HepG2 (cell line): ENCODE results near the gene BHLHE23. TPM values are rescaled to one million over a fixed set of nuclear protein-coding genes. Genes with fewer than 3 reads are reported as not detected.

Experiments used
- ATAC-seq: fragments of 200-7000 bp; cut with Tn5 transposase; 3 replicates; pipeline ENCODE4 v1.9.1; 2020; ENCODE audit warnings: mild to moderate bottlenecking, moderate library complexity
- BruUV-seq: library from RNA; stranded (reverse); fragments of 400-500 nt; replicated peaks from 2 replicates; lab custom pipeline; 2021; lab: Mats Ljungman, UMichigan
- CTCF ChIA-PET: fragments of 300-600 bp; formaldehyde crosslinking; extraction: SDS; loops from one replicate; lab custom pipeline; 2021; ENCODE audit warnings: low total read pairs, inconsistent platforms, low intra/inter-chr PET ratio; lab: Yijun Ruan, JAX
- POLR2A ChIA-PET: fragments of 350-600 bp; sonication (Branson Sonifier 250); formaldehyde crosslinking; loops from one replicate; lab custom pipeline; 2020; ENCODE audit warnings: antibody characterized with exemption, inconsistent platforms; lab: Yijun Ruan, JAX
- DNase-seq: peaks from one replicate; pipeline ENCODE4 v3.0.0-alpha.2; 2015; ENCODE audit warnings: low spot score
- FAIRE-seq: peaks from 3 replicates; lab custom pipeline; 2011; peaks lifted over from hg19 to GRCh38; lab: Jason Lieb, UNC
- H2AFZ ChIP-seq: one replicate; pipeline ENCODE4 v1.6.1; 2011; ENCODE audit warnings: low read length, inconsistent platforms
- H3K27ac ChIP-seq: fragments of 300-600 bp; 3 replicates; pipeline ENCODE4 v1.8.0; 2011; ENCODE audit warnings: mixed run types, mild to moderate bottlenecking, mixed read lengths, low read length, inconsistent platforms; ENCODE audit not compliant: insufficient read depth; ENCODE audit errors: extremely low read length
- H3K27me3 ChIP-seq, 2 experiments: fragments of 200-600 bp in 1 of 2; 2 replicates in 1 of 2; 3 replicates in 1 of 2; pipeline versions ENCODE4 v1.6.0 to v1.8.0; 2011; ENCODE audit warnings: low read length in 2 of 2, mild to moderate bottlenecking in 2 of 2, moderate library complexity in 2 of 2, inconsistent platforms in 1 of 2; ENCODE audit not compliant: insufficient read depth in 2 of 2, control insufficient read depth in 1 of 2
- H3K36me3 ChIP-seq, 2 experiments: fragments of 200-600 bp in 1 of 2; replicated peaks in 1 of 2; 2 replicates in 1 of 2; 3 replicates in 1 of 2; pipeline versions ENCODE4 v1.5.1 to v1.8.0; 2011; ENCODE audit warnings: low read length in 2 of 2, inconsistent platforms in 1 of 2; ENCODE audit not compliant: insufficient read depth in 2 of 2, control insufficient read depth in 1 of 2
- H3K4me1 ChIP-seq: 2 replicates; pipeline ENCODE4 v1.5.1; 2012; ENCODE audit warnings: low read length, inconsistent platforms; ENCODE audit not compliant: insufficient read depth
- H3K4me2 ChIP-seq: 2 replicates; pipeline ENCODE4 v1.6.0; 2011; ENCODE audit warnings: low read depth, low read length, inconsistent platforms
- H3K4me3 ChIP-seq, 3 experiments: fragments of 200-600 bp in 1 of 3; sonication (generic), shearing (Covaris generic) in 1 of 3; replicated peaks in 1 of 3; 2 replicates each; pipeline ENCODE4 v1.5.1; 2011 to 2016; ENCODE audit warnings: low read length in 3 of 3, inconsistent platforms in 2 of 3, low read depth in 2 of 3, mild to moderate bottlenecking in 2 of 3, control low read depth in 1 of 3, mixed read lengths in 1 of 3; ENCODE audit not compliant: insufficient read depth in 1 of 3
- H3K79me2 ChIP-seq: one replicate; pipeline ENCODE4 v1.6.1; 2011; ENCODE audit warnings: low read length, inconsistent platforms; ENCODE audit not compliant: insufficient read depth
- H3K9ac ChIP-seq: 2 replicates; pipeline ENCODE4 v1.6.0; 2011; ENCODE audit warnings: mild to moderate bottlenecking, low read depth, low read length, inconsistent platforms; ENCODE audit not compliant: insufficient read depth
- H3K9me3 ChIP-seq: 2 replicates; pipeline ENCODE4 v1.5.1; 2012; ENCODE audit warnings: mild to moderate bottlenecking, low read length
- H4K20me1 ChIP-seq: 2 replicates; pipeline ENCODE4 v1.6.0; 2011; ENCODE audit warnings: inconsistent platforms, mild to moderate bottlenecking, low read length, moderate library complexity; ENCODE audit not compliant: insufficient read depth
- BHLHE40 ChIP-seq: IDR thresholded peaks from 2 replicates; pipeline ENCODE4 v1.6.1; 2011; ENCODE audit warnings: low read length, improper control_type of control experiment
- EHMT2 ChIP-seq: fragments of 200-600 bp; sonication (generic); IDR thresholded peaks from 2 replicates; pipeline ENCODE4 v1.7.0; 2017; ENCODE audit warnings: antibody characterized with exemption, low read depth, low read length, borderline replicate concordance
- ETV6 ChIP-seq: sonication (generic); formaldehyde crosslinking; conservative IDR thresholded peaks from 2 replicates; pipeline ENCODE4 v1.4.0; 2020; ENCODE audit warnings: missing genetic modification reagents
- GTF2F1 ChIP-seq: fragments of 150-350 bp; IDR thresholded peaks from 2 replicates; pipeline ENCODE4 v1.6.1; 2014; ENCODE audit warnings: low read length
- KAT7 ChIP-seq: IDR thresholded peaks from 2 replicates; pipeline ENCODE4 v1.6.1; 2018; ENCODE audit warnings: borderline replicate concordance, missing compliant biosample characterization
- NCOA1 ChIP-seq: sonication (generic); formaldehyde crosslinking; IDR thresholded peaks from 2 replicates; pipeline ENCODE4 v1.9.0; 2021; ENCODE audit warnings: missing genetic modification reagents
- NR2C2 ChIP-seq: sonication (generic); formaldehyde crosslinking; IDR thresholded peaks from 2 replicates; pipeline ENCODE4 v1.4.0; 2020; ENCODE audit warnings: missing genetic modification reagents, mild to moderate bottlenecking, moderate library complexity, borderline replicate concordance
- RFXAP ChIP-seq: sonication (generic); formaldehyde crosslinking; IDR thresholded peaks from 2 replicates; pipeline ENCODE4 v1.4.0; 2020; ENCODE audit warnings: missing genetic modification reagents, borderline replicate concordance
- SNAPC4 ChIP-seq: sonication (generic); formaldehyde crosslinking; IDR thresholded peaks from 2 replicates; pipeline ENCODE4 v1.4.0; 2020; ENCODE audit warnings: mild to moderate bottlenecking, missing genetic modification reagents
- TBX2 ChIP-seq: sonication (generic); formaldehyde crosslinking; IDR thresholded peaks from 2 replicates; pipeline ENCODE4 v1.5.0; 2020; ENCODE audit warnings: missing genetic modification reagents, mild to moderate bottlenecking, borderline replicate concordance
- U2AF2 ChIP-seq: fragments of 200-400 bp; formaldehyde crosslinking; IDR thresholded peaks from 2 replicates; pipeline ENCODE4 v1.6.1; 2017; ENCODE audit warnings: low read depth, mild to moderate bottlenecking, low read length
- ZNF451 ChIP-seq: sonication (generic); formaldehyde crosslinking; IDR thresholded peaks from 2 replicates; pipeline ENCODE4 v1.5.0; 2020; ENCODE audit warnings: mild to moderate bottlenecking, missing genetic modification reagents
- ZNF614 ChIP-seq: IDR thresholded peaks from 2 replicates; pipeline ENCODE4 v1.6.1; 2018; ENCODE audit warnings: missing biosample characterization, missing genetic modification reagents, inconsistent platforms, borderline replicate concordance
- WGBS: methylation state at CpG from one replicate; pipeline ENCODE4 v1.1.6; 2017; ENCODE audit warnings: low lambda C conversion rate; 5-methylcytosine and 5-hydroxymethylcytosine counted together
- in situ Hi-C: cut with HindIII; loops from 2 replicates; pipeline ENCODE4 v1.10.0; 2017; ENCODE audit warnings: low pct_unique_long_range_greater_than_20kb; ENCODE audit not compliant: extremely low pct_ligation_motif_present
- intact Hi-C: fragments of 100-400 bp; cut with micrococcal nuclease; formaldehyde crosslinking; loops from one replicate; pipeline ENCODE4 v1.10.0; 2022; ENCODE audit not compliant: unreplicated experiment
- polyA plus RNA-seq, 8 experiments: library from polyadenylated mRNA; depleted of rRNA in 3 of 8; stranded (reverse) in 7 of 8; unstranded in 1 of 8; fragments of >200 nt; fragmentation: Illumina TruSeq in 4 of 8; extraction: Trizol in 4 of 8; gene quantifications; 2 replicates each; pipeline versions ENCODE4 v1.2.1 to v1.2.3, GENCODE V29; 2011 to 2016; ENCODE audit warnings: low read depth in 4 of 8, missing spikeins in 1 of 8, mixed read lengths in 1 of 8; ENCODE audit not compliant: insufficient read depth in 1 of 8
- total RNA-seq, 5 experiments: library from RNA; depleted of rRNA; stranded (reverse); fragments of >200 nt; fragmentation: Illumina TruSeq; extraction: Trizol; gene quantifications; 2 replicates each; pipeline ENCODE4 v1.2.3, GENCODE V29; 2016; ENCODE audit warnings: low read depth in 1 of 5

Gene BHLHE23
- total and polyA plus RNA-seq, 2 of the 13 experiments (the other 11 are each of a cell fraction or from before 2014, with no cell fraction given), result not detected

- Histone ChIP-seq H3K79me2 (no peaks in the 10 kb centered on the region), H3K27me3 (peaks cover 59 to 90% of the 10 kb centered on the region in 2 experiments), H3K4me2 (no peak overlapping the region), H3K9ac (no peak overlapping the region), H2AFZ (no peak overlapping the region), H4K20me1 (no peaks in the 10 kb centered on the region; the same call in 1 of the 2 replicates), H3K4me1 (no peaks in the 10 kb centered on the region), H3K27ac (no peak overlapping the region), H3K4me3 (no peak overlapping the region), H3K36me3 (no peaks in the 10 kb centered on the region), H3K9me3 (no peaks in the 10 kb centered on the region)
- in situ Hi-C loops (no loop called here), intact Hi-C loops (no loop called here)
- no peak for FAIRE-seq
- no TSS peak for BruUV-seq
- no peak for ATAC-seq
- WGBS, result 24% methylated on average over 19 of the region's 24 CpGs
- ChIA-PET CTCF (no interaction called here), POLR2A (no interaction called here)
- TF ChIP-seq ZNF451 (CRISPR knock-in tag), result no peak
- no peak for TF ChIP-seq TBX2 (CRISPR knock-in tag)
- TF ChIP-seq GTF2F1, result no peak
- no peak for DNase-seq
Observed at GRCh38 chr20:63031251-63032014, 24.7 kb upstream of the BHLHE23 start.

- Histone ChIP-seq H3K9ac (no peak overlapping the region), H3K4me1 (no peaks in the 10 kb centered on the region), H4K20me1 (no peaks in the 10 kb centered on the region; the same call in 1 of the 2 replicates), H3K79me2 (no peaks in the 10 kb centered on the region), H3K9me3 (no peaks in the 10 kb centered on the region), H3K36me3 (no peaks in the 10 kb centered on the region), H3K27me3 (peaks cover 61 to 90% of the 10 kb centered on the region in 2 experiments), H3K4me3 (no peak overlapping the region), H3K27ac (no peak overlapping the region), H2AFZ (no peak overlapping the region), H3K4me2 (no peak overlapping the region)
- in situ Hi-C loops, result no loop called here
- no TSS peak for BruUV-seq
- ChIA-PET CTCF (no interaction called here), POLR2A (no interaction called here)
- 44% methylated on average over 36 of the region's 37 CpGs for WGBS
- DNase-seq (no peak), FAIRE-seq (no peak), ATAC-seq (no peak)
- intact Hi-C loops, result no loop called here
- TF ChIP-seq U2AF2, result no peak
- TF ChIP-seq NR2C2, result no peak
- TF ChIP-seq NCOA1 (CRISPR knock-in tag), result no peak
- TF ChIP-seq ETV6 (CRISPR knock-in tag), result no peak
- no peak for TF ChIP-seq EHMT2
- no peak for TF ChIP-seq KAT7 (CRISPR knock-in tag)
- TF ChIP-seq ZNF614, result no peak
- no peak for TF ChIP-seq BHLHE40
- no peak for TF ChIP-seq SNAPC4 (CRISPR knock-in tag)
- no peak for TF ChIP-seq RFXAP
Observed at GRCh38 chr20:63029358-63030121, 22.8 kb upstream of the BHLHE23 start.
